ACC112 (cell line): ENCODE results near the gene CNOT11.
A peak's percentile ranks its signal among the peaks of the same experiment; 100 is the strongest.
"Not testable (repeated sequence)": the region's sequence is repeated elsewhere in the genome, so short reads cannot be mapped to it uniquely, and the experiment has no call there.

ENCODE experiments used
- H2AFZ ChIP-seq: fragments of 200-600 bp; sonication (generic); one replicate; pipeline ENCODE4 v1.6.0; 2017; ENCODE audit warnings: antibody characterized with exemption, low read length; ENCODE audit not compliant: unreplicated experiment
- H3K27ac ChIP-seq: fragments of 200-600 bp; sonication (generic); 2 replicates; pipeline ENCODE4 v1.5.1; 2014; ENCODE audit warnings: low read depth, mild to moderate bottlenecking, antibody characterized with exemption, low read length, moderate library complexity
- H3K27me3 ChIP-seq: fragments of 200-600 bp; sonication (generic); 2 replicates; pipeline ENCODE4 v1.6.1; 2014; ENCODE audit warnings: mild to moderate bottlenecking, antibody characterized with exemption, low read length, moderate library complexity, mixed read lengths; ENCODE audit not compliant: insufficient read depth
- H3K36me3 ChIP-seq: fragments of 200-600 bp; sonication (generic); 2 replicates; pipeline ENCODE4 v1.6.1; 2016; ENCODE audit warnings: mild to moderate bottlenecking, antibody characterized with exemption, low read length, moderate library complexity, mixed read lengths; ENCODE audit not compliant: insufficient read depth
- H3K4me1 ChIP-seq: fragments of 200-600 bp; sonication (generic); one replicate; pipeline ENCODE4 v1.6.1; 2016; ENCODE audit warnings: low read length, mixed read lengths; ENCODE audit not compliant: insufficient read depth, unreplicated experiment, control insufficient read depth
- H3K4me3 ChIP-seq: fragments of 200-600 bp; sonication (generic); 2 replicates; pipeline ENCODE4 v1.5.1; 2014; ENCODE audit warnings: mild to moderate bottlenecking, low read depth, low read length
- H3K79me2 ChIP-seq: fragments of 200-600 bp; sonication (generic); one replicate; pipeline ENCODE4 v1.6.0; 2016; ENCODE audit warnings: low read length; ENCODE audit not compliant: control insufficient read depth, unreplicated experiment, insufficient read depth

Gene CNOT11

DNA sequence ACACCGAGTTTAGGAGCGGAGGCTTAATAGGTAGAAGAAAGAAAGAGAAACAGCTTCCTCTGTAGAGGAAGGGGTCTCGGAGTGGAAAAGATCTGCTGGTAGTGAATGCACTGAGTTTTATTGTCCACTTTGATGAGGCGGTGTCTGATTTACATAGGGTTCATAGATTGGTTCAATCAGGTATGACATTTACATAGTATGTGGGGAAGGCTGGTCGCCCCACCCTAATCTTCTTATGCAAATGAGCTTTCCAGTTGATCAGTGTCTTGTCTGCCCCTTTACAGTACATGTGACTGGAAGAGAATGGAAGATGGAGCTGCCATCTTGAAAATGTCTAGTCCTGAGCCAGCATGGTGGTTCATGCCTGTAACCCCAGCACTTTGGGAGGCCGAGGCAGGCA, 19.9 kb upstream of the CNOT11 start:
- Histone ChIP-seq H3K36me3 (no peaks in the 10 kb centered on the region), H3K4me1 (no peaks in the 10 kb centered on the region), H3K4me3 (no peak overlapping the region)

DNA sequence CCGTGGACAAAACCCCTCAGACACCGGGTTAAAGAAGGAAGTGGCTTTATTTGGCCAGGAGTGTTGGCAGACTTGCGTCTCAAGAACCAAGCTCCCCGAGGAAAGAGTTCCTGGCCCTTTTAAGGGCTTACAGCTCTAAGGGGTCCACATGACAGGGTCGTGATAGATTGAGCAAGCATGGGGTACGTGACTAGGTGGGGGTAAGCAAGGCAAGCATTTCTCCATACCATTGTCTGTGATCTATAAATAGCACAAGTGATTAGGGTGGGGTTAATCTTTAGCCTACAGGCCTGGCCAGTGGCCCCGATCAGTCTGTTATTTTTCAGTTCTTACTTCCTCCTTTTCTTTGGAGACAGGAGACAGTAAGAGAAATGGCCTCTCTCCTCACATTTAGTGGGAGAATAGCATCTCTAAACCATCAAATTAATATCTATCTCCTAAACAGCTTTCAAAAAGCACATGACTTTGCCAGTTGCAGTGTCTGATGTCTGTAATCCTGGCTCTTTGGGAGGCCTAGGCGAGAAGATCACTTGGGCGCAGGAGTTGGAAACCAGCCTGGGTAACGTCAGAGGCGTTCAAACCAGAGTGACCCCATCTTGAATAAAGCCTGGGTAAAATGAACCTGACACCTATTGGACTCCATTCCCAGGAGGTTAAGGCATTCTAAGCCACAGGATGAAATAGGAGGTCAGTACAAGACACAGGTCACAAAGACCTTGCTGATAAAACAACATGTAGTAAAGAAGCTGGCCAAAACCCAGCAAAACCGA, 18.3 kb upstream of the CNOT11 start:
- Histone ChIP-seq H3K36me3 (no peaks in the 10 kb centered on the region), H3K4me1 (no peaks in the 10 kb centered on the region), H3K4me3 (no peak overlapping the region), H3K79me2 (no peaks in the 10 kb centered on the region), H3K27ac (no peak overlapping the region), H3K27me3 (no peaks in the 10 kb centered on the region), H2AFZ (no peak overlapping the region)

More for the DNA sequence above, 19.9 kb upstream of the CNOT11 start:
- H2AFZ ChIP-seq, result no peak overlapping the region
- no peaks in the 10 kb centered on the region for H3K79me2 ChIP-seq
- H3K27ac ChIP-seq, result no peak overlapping the region
- H3K27me3 ChIP-seq, result no peaks in the 10 kb centered on the region

DNA sequence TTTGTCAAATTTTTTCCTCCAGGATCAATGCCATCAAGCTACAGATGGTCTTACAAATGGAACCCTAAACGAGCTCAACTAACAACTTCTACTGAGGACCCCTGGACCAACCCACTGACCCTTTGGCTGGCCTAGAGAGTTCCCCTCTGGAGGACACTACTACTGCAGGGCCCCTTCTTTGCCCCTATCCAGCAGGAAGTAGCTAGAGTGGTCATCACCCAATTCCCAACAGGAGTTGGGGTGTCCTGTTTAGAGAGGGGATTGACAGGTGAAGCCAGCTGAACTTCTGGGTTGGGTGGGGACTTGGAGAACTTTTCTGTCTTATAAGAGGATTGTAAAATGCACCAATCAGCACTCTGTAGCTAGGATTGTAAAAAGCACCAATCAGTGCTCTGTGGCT, 16.7 kb upstream of the CNOT11 start:
- H3K27me3 ChIP-seq, H3K4me1 ChIP-seq, H2AFZ ChIP-seq, H3K36me3 ChIP-seq, H3K4me3 ChIP-seq, H3K79me2 ChIP-seq, H3K27ac ChIP-seq: not testable (repeated sequence)

DNA sequence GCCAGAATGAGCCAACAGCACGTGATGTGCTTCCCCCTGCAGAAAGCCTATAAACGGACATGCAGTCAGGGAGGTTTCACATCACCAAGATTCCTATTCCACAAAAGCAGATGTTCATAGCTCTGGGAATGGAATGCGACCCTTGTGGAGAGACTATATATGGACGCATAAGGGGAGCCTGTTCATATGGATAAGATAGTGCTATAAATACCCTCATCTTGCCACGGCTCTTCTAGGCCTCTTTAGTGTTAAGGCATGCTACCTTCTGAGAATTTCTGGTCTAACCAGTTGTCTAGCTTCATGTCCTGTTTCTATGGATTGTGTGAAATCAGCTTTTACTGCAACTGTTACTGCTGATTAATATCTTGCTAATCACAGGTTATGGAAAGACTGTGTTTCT, 14.7 kb upstream of the CNOT11 start:
- H2AFZ ChIP-seq, H3K27ac ChIP-seq, H3K4me3 ChIP-seq, H3K79me2 ChIP-seq, H3K4me1 ChIP-seq, H3K36me3 ChIP-seq, H3K27me3 ChIP-seq: not testable (repeated sequence)

DNA sequence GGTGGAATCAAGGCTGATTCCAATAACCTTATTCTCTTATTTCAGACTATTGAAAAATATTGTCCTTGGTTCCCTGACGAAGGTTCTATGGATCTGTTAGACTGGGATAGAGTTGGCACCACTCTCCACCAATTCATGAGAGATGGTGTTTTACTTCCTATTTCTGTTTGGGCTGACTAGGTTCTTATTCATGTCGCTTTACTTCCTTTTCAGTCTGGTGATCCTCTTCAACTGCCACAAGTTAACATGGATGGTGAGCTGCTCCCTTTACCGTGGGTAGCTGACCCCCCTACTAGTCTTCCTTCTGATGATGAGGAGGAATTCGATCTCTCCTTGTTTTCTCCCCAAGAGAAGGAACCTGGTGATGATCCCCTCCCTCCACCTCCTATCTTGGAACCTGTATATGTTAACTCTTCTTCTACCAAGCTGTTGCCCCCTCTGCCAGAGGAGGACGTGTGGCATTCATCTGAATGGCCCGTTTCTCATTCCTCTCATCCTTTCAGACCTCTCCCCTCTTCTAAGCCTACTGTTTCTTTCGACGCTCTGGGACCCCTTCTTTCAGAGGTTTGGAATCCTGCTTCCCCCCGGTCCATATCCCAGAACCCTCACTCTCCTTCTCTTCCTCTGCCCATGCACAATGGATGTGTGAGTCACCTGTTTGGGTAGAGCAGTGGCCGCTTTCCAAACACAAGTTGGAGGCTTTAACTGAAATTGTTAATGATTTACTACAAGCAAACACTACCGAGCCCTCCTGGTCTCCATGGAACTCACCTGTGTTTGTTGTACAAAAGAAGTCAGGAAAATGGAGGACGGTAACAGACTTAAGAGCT, 13.5 kb upstream of the CNOT11 start:
- Histone ChIP-seq H3K36me3 (no peaks in the 10 kb centered on the region), H3K4me1 (peaks cover 4% of the 10 kb centered on the region), H3K79me2 (no peaks in the 10 kb centered on the region), H3K27ac (no peak overlapping the region), H3K27me3 (no peaks in the 10 kb centered on the region), H3K4me3 (no peak overlapping the region), H2AFZ (no peak overlapping the region)

DNA sequence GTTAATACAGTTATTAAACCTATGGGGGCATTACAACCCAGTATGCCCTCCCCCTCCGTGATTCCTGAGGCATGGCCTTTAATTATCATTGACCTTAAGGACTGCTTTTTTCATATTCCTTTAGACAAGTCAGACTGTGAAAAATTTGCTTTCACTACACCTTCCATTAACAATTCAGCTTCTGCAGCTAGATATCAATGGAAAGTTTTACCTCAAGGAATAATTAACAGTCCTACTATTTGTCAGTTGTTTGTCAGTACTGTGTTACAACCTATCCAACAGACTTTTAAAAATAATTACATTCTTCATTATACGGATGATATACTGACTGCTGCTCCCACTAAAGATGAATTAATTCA, 12.9 kb upstream of the CNOT11 start:
- not testable (repeated sequence) for H3K4me3 ChIP-seq, H3K27me3 ChIP-seq, H3K79me2 ChIP-seq, H3K27ac ChIP-seq, H2AFZ ChIP-seq, H3K36me3 ChIP-seq, H3K4me1 ChIP-seq

DNA sequence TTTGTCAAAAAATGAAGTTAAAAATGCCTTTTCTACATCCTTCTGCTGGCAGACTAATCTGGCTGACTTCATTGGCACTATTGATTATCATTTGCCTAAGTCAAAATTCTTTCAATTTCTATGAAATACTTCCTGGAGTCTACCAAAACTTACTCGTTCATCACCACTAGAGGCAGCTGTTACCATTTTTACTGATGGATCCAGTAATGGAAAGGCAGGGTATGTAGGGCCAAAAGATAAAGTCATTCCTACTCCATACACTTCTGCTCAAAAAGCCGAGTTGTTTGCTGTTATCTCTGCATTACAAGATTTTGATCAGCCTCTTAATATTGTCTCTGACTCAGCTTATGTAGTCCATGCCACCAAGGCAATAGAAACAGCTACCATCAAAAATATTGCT, 12.0 kb upstream of the CNOT11 start:
- H3K4me1 ChIP-seq, H3K79me2 ChIP-seq, H3K27me3 ChIP-seq, H3K27ac ChIP-seq, H3K36me3 ChIP-seq: not testable (repeated sequence)
- Histone ChIP-seq H3K4me3 (peak overlapping the region; percentile 32; the same call in 1 of the 2 replicates), H2AFZ (peak overlapping the region; percentile 30)

DNA sequence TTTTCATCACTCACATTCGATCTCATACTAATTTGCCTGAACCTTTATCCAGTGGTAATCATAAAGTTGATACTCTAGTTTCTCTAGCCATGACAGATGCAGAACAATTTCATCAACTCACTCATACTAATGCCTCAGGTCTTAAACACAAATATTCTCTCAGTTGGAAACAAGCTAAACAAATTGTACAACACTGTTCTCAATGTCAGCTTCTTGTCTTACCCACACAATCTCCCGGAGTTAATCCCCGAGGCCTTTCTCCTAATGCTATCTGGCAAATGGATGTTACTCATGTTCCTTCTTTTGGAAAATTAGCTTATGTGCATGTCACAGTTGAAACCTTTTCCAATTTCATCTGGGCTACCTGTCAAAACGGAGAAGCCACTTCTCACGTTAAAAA, 11.5 kb upstream of the CNOT11 start:
- Histone ChIP-seq H3K36me3 (no peaks in the 10 kb centered on the region), H3K27ac (no peak overlapping the region), H3K4me3 (no peak overlapping the region), H3K27me3 (no peaks in the 10 kb centered on the region), H3K4me1 (peaks cover 4% of the 10 kb centered on the region), H2AFZ (peak overlapping the region; percentile 30), H3K79me2 (no peaks in the 10 kb centered on the region)

DNA sequence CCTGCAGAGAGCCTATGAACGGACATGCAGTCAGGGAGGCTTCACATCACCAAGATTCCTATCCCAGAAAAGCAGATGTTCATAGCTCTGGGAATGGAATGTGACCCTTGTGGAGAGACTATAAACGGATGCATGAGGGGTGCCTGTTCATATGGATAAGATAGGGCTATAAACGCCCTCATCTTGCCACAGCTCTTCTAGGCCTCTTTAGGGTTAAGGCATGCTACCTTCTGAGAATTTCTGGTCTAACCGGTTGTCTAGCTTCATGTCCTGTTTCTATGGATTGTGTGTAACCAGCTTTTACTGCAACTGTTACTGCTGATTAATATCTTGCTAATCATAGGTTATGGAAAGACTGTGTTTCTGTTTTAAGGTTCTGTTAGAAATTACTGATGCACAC, 8.3 kb upstream of the CNOT11 start:
- not testable (repeated sequence) for H3K27ac ChIP-seq, H3K79me2 ChIP-seq, H2AFZ ChIP-seq, H3K27me3 ChIP-seq, H3K4me3 ChIP-seq, H3K36me3 ChIP-seq, H3K4me1 ChIP-seq

DNA sequence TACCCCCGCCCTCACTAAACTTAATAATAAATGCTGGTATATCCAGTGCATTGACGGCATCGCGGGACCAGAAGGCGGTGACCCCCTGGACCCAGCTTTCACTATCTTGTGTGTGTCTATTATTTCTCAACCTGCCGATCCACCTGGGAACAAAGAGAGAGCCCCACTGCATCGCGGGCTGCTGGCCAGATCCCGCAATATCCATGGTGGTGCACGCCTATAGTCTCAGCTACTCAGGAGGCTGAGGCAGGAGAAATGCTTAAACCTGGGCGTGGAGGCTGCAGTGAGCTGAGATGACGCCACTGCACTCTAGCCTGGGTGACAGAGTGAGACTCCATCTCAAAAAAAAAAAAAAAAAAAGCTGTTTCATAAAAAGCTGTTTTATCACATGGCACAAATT, 7.8 kb upstream of the CNOT11 start:
- H2AFZ ChIP-seq, H3K4me3 ChIP-seq, H3K27ac ChIP-seq, H3K79me2 ChIP-seq, H3K36me3 ChIP-seq, H3K27me3 ChIP-seq, H3K4me1 ChIP-seq: not testable (repeated sequence)

DNA sequence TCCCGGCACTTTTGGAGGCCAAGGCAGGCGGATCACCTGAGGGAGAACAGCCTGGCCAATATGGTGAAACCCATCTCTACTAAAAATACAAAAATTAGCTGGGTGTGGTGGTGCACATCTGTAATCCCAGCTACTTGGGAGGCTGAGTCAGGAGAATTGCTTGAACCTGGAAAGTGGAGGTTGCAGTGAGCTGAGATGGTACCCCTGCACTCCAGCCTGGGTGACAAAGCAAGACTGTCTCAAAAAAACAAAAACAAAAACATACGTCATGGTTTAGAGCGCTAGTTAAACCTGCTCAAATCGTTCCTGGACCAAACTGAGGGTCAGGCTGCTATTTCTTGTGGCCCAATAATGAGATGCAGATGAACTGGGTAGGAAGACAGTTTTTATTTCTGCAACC, 7.2 kb upstream of the CNOT11 start:
- not testable (repeated sequence) for H3K36me3 ChIP-seq, H2AFZ ChIP-seq, H3K27me3 ChIP-seq, H3K79me2 ChIP-seq, H3K27ac ChIP-seq, H3K4me3 ChIP-seq, H3K4me1 ChIP-seq
